ENCODE results near the gene SLC25A21. TPM values are rescaled to one million over a fixed set of nuclear protein-coding genes. Genes with fewer than 3 reads are reported as not detected.

The SLC25A21 gene
- total RNA-seq, 1 donor from 2014 or later, result 0.56 TPM

- H3K36me3 Mint-ChIP-seq (ENCODE audit: unreplicated experiment), result no peaks in the 10 kb centered on the region
Measured at GRCh38 chr14:37131205-37131604, 41.2 kb downstream of the SLC25A21 start.

GRCh38 chr14:37129047-37129446 lies 43.4 kb downstream of the SLC25A21 start:
- Mint-ChIP-seq H3K4me1 (ENCODE audit: unreplicated experiment) (peaks cover 15% of the 10 kb centered on the region), H3K4me3 (ENCODE audit: unreplicated experiment) (no peak overlapping the region), H3K27ac (ENCODE audit: unreplicated experiment) (no peak overlapping the region), H3K36me3 (ENCODE audit: unreplicated experiment) (no peaks in the 10 kb centered on the region), H3K27me3 (ENCODE audit: unreplicated experiment) (no peaks in the 10 kb centered on the region), H3K9me3 (ENCODE audit: unreplicated experiment) (no peaks in the 10 kb centered on the region)
- DNase-seq (ENCODE audit: extremely low spot score, unreplicated experiment), result no peak
- TF ChIP-seq CTCF (IDR thresholded peaks at IDR 0.05), result no peak

More at GRCh38 chr14:37131205-37131604, 41.2 kb downstream of the SLC25A21 start:
- H3K27me3 Mint-ChIP-seq (ENCODE audit: unreplicated experiment), result no peaks in the 10 kb centered on the region
- no peak for DNase-seq (ENCODE audit: extremely low spot score, unreplicated experiment)
- H3K27ac Mint-ChIP-seq (ENCODE audit: unreplicated experiment), result no peak overlapping the region
- H3K4me1 Mint-ChIP-seq (ENCODE audit: unreplicated experiment), result peaks cover 11% of the 10 kb centered on the region
- no peak overlapping the region for H3K4me3 Mint-ChIP-seq (ENCODE audit: unreplicated experiment)
- TF ChIP-seq CTCF (IDR thresholded peaks at IDR 0.05), result no peak
- no peaks in the 10 kb centered on the region for H3K9me3 Mint-ChIP-seq (ENCODE audit: unreplicated experiment)

DNA sequence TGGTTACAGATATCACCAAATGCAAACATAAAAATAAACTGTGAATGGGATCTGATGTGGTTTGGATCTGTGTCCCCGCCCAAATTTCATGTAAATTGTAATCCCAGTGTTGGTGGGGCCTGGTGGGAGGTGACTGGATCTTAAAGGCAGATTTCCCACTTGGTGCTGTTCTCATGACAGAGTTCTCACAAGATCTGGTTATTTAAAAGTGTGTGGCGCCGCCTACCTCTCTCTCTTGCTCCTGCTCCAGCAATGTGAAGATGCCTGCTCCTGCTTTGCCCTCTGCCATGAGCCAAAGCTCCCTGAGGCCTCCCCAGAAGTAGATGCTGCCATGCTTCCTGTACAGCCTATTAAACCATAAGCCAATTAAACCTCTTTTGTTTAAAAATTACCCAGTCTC lies 47.8 kb downstream of the SLC25A21 start:
- DNase-seq (ENCODE audit: extremely low spot score, unreplicated experiment), result no peak
- no peaks in the 10 kb centered on the region for H3K9me3 Mint-ChIP-seq (ENCODE audit: unreplicated experiment)
- peak overlapping the region; percentile 38 for H3K27ac Mint-ChIP-seq (ENCODE audit: unreplicated experiment)
- no peaks in the 10 kb centered on the region for H3K27me3 Mint-ChIP-seq (ENCODE audit: unreplicated experiment)
- no peak overlapping the region for H3K4me3 Mint-ChIP-seq (ENCODE audit: unreplicated experiment)
- H3K4me1 Mint-ChIP-seq (ENCODE audit: unreplicated experiment), result peaks cover 32% of the 10 kb centered on the region
- TF ChIP-seq CTCF (IDR thresholded peaks at IDR 0.05), result no peak
- peaks cover 1% of the 10 kb centered on the region for H3K36me3 Mint-ChIP-seq (ENCODE audit: unreplicated experiment)

DNA sequence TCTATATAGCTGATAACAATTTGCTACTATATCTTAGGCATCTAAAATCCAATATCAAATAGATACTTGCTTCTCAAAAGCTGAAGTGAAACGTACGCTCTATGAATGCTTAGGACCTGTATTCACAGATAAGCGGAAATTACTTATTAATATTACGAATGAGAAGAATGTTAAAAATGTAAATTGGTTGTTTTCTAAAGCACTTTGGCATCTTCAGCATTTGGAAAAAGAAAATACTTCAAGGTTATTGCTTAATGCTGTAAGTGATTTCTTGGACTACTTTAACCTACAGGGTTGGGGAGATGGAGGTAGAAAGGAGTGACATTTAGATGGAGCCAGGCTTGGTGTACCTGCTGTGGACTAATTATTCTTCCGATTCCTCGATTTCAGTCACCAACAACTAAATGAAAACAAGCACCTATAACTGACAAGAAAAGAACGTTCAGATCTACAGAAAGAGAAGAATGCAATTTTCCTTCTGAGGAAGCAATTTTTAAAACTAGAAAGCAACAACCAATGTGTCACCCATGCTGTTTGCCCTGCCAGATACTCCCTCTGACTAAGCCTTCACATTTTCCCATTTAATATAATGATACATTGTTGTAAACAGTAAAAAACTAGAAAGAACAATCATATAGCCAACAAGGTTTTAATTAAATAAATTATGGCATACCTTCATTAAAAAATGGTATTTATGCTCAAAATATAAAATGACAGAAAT lies 49.3 kb downstream of the SLC25A21 start:
- no peak for TF ChIP-seq CTCF (IDR thresholded peaks at IDR 0.05)
- H3K4me3 Mint-ChIP-seq (ENCODE audit: unreplicated experiment), result no peak overlapping the region
- H3K27me3 Mint-ChIP-seq (ENCODE audit: unreplicated experiment), result no peaks in the 10 kb centered on the region
- H3K36me3 Mint-ChIP-seq (ENCODE audit: unreplicated experiment), result peaks cover 1% of the 10 kb centered on the region
- H3K27ac Mint-ChIP-seq (ENCODE audit: unreplicated experiment), result peak overlapping the region; percentile 69
- DNase-seq (ENCODE audit: extremely low spot score, unreplicated experiment), result no peak
- H3K9me3 Mint-ChIP-seq (ENCODE audit: unreplicated experiment), result no peaks in the 10 kb centered on the region
- peaks cover 35% of the 10 kb centered on the region for H3K4me1 Mint-ChIP-seq (ENCODE audit: unreplicated experiment)

DNA sequence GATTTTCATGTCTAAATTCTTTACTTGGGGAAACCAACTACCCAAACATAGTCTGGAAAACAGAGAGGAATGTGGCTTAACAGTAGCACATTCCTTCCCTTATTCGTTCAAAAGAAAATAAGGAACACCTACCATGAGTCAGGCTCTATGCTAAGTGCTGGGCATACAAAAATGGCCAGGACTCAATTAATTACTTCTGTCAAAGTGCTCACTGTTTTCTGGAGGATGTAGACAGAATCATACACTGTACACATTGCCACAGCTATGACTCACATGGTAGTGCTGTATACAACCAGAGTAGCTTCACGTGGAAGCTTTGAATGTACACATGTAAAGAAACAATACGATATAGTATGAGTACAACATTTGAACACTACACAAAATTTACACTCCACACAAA lies 50.1 kb downstream of the SLC25A21 start:
- Mint-ChIP-seq H3K4me3 (ENCODE audit: unreplicated experiment) (no peak overlapping the region), H3K27ac (ENCODE audit: unreplicated experiment) (peak overlapping the region; percentile 69), H3K9me3 (ENCODE audit: unreplicated experiment) (no peaks in the 10 kb centered on the region), H3K36me3 (ENCODE audit: unreplicated experiment) (peaks cover 1% of the 10 kb centered on the region), H3K4me1 (ENCODE audit: unreplicated experiment) (peaks cover 43% of the 10 kb centered on the region), H3K27me3 (ENCODE audit: unreplicated experiment) (no peaks in the 10 kb centered on the region)
- no peak for TF ChIP-seq CTCF (IDR thresholded peaks at IDR 0.05)
- no peak for DNase-seq (ENCODE audit: extremely low spot score, unreplicated experiment)
